GM18511 (cell line): ENCODE data around the gene NTNG2.
"Not testable (repeated sequence)": the region's sequence is repeated elsewhere in the genome, so short reads cannot be mapped to it uniquely, and the experiment has no call there.

Experiments used
- ATAC-seq: cut with Tn5 transposase; IDR thresholded peaks from one replicate; pipeline ENCODE4 v1.9.1; 2021; ENCODE audit warnings: mild to moderate bottlenecking, moderate library complexity; ENCODE audit not compliant: unreplicated experiment

Gene NTNG2

GRCh38 chr9:132161743-132162184 lies at the start of gene NTNG2:
TSS of gene NTNG2 (plus strand) at chr9:132162058. CDS start at chr9:132166832, 4,774 bp downstream.
- ATAC-seq: no peak

- ATAC-seq: no peak
These were observed 47.7 kb upstream of the NTNG2 start for GRCh38 chr9:132114102-132114707.

- no peak for ATAC-seq
These were observed 45.3 kb upstream of the NTNG2 start for GRCh38 chr9:132116583-132116982.

- no peak for ATAC-seq
These were observed 44.2 kb upstream of the NTNG2 start for GRCh38 chr9:132117694-132118093.

GRCh38 chr9:132121021-132121420 lies 40.8 kb upstream of the NTNG2 start:
- no peak for ATAC-seq

- ATAC-seq: no peak
These were observed 37.1 kb upstream of the NTNG2 start for GRCh38 chr9:132124800-132125199.

- ATAC-seq: no peak
These were observed 36.5 kb upstream of the NTNG2 start for GRCh38 chr9:132125361-132125760.

GRCh38 chr9:132125944-132126679 lies 35.7 kb upstream of the NTNG2 start:
- ATAC-seq: no peak

- no peak for ATAC-seq
These were observed 35.1 kb upstream of the NTNG2 start for GRCh38 chr9:132126680-132127236.

- no peak for ATAC-seq
These were observed 33.8 kb upstream of the NTNG2 start for GRCh38 chr9:132127888-132128534.

GRCh38 chr9:132129535-132129934 lies 32.3 kb upstream of the NTNG2 start:
- ATAC-seq: no peak

GRCh38 chr9:132134085-132134484 lies 27.8 kb upstream of the NTNG2 start:
- ATAC-seq: not testable (repeated sequence)

GRCh38 chr9:132135456-132135855 lies 26.4 kb upstream of the NTNG2 start:
- no peak for ATAC-seq

- no peak for ATAC-seq
These were observed 25.6 kb upstream of the NTNG2 start for GRCh38 chr9:132136151-132136780.

GRCh38 chr9:132141344-132141947 lies 20.4 kb upstream of the NTNG2 start:
- no peak for ATAC-seq

GRCh38 chr9:132141948-132142594 lies 19.8 kb upstream of the NTNG2 start:
- no peak for ATAC-seq

- no peak for ATAC-seq
These were observed 18.9 kb upstream of the NTNG2 start for GRCh38 chr9:132142924-132143323.

- ATAC-seq: no peak
These were observed 18.5 kb upstream of the NTNG2 start for GRCh38 chr9:132143359-132143758.

- no peak for ATAC-seq
These were observed 17.0 kb upstream of the NTNG2 start for GRCh38 chr9:132144708-132145365.

GRCh38 chr9:132146039-132146438 lies 15.8 kb upstream of the NTNG2 start:
- ATAC-seq: no peak
